HL-60 (cell line): ENCODE data around the gene PDE4B.

Source experiments
- DNase-seq, 2 experiments: peaks; one replicate each; pipeline ENCODE4 v3.0.0-alpha.2; 2010 to 2020; ENCODE audit warnings: low read depth in 1 of 2, low spot score in 1 of 2
- H3K27ac ChIP-seq: fragments of 250-450 bp; sonication (Bioruptor Pico); replicated peaks from 2 replicates; pipeline ENCODE4 v1.5.1; 2020; ENCODE audit warnings: mild to moderate bottlenecking, moderate library complexity
- H3K27me3 ChIP-seq: fragments of 250-450 bp; sonication (Bioruptor Pico); 2 replicates; pipeline ENCODE4 v1.5.1; 2021; ENCODE audit warnings: mild to moderate bottlenecking, moderate library complexity; ENCODE audit not compliant: insufficient read depth, poor library complexity, severe bottlenecking
- H3K4me3 ChIP-seq: replicated peaks from 2 replicates; pipeline ENCODE4 v1.5.1; 2011; ENCODE audit warnings: mild to moderate bottlenecking, control low read depth, low read length; ENCODE audit not compliant: insufficient read depth
- GABPA ChIP-seq: IDR thresholded peaks from 2 replicates; pipeline ENCODE4 v1.6.1; 2012; ENCODE audit warnings: low read depth
- POLR2AphosphoS5 ChIP-seq: IDR thresholded peaks from 2 replicates; pipeline ENCODE4 v1.6.1; 2012; ENCODE audit warnings: low read depth
- SPI1 ChIP-seq: IDR thresholded peaks from 2 replicates; pipeline ENCODE4 v1.6.1; 2012; ENCODE audit warnings: low read depth, mild to moderate bottlenecking, borderline replicate concordance
- TF ChIP-seq, protein P1 (sequence below): IDR thresholded peaks from 2 replicates; pipeline ENCODE4 v1.6.1; 2012; ENCODE audit warnings: low read depth; ENCODE audit not compliant: insufficient replicate concordance
- TF ChIP-seq, protein P2 (sequence below): IDR thresholded peaks from one replicate; pipeline ENCODE4 v1.5.1; 2011; ENCODE audit warnings: low read length, control low read depth, inconsistent platforms; ENCODE audit not compliant: insufficient read depth

PDE4B gene

DNA sequence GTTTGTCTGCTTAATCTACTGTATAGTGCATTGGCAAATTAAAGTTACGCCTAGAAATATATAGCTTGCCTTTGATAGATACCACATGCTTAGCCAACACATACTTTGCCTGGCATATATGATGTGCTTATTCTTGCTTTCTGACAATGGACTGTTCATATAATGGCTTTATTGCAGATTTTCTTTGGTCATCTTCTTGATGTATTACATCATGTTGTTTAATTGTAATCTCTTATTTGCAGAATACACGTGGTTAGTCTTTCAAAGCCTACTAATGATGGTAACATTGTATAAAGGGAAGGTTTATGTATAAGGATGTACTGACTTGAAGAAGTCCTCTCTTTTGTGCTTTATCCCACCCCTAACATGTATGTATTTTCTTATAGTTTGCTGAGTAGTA, 201.5 kb downstream of the PDE4B start:
- Histone ChIP-seq H3K4me3 (no peak overlapping the region), H3K27ac (no peak overlapping the region), H3K27me3 (peaks cover 2% of the 10 kb centered on the region)
- TF ChIP-seq POLR2AphosphoS5 (no peak), GABPA (no peak)
- TF ChIP-seq, protein P1, sequence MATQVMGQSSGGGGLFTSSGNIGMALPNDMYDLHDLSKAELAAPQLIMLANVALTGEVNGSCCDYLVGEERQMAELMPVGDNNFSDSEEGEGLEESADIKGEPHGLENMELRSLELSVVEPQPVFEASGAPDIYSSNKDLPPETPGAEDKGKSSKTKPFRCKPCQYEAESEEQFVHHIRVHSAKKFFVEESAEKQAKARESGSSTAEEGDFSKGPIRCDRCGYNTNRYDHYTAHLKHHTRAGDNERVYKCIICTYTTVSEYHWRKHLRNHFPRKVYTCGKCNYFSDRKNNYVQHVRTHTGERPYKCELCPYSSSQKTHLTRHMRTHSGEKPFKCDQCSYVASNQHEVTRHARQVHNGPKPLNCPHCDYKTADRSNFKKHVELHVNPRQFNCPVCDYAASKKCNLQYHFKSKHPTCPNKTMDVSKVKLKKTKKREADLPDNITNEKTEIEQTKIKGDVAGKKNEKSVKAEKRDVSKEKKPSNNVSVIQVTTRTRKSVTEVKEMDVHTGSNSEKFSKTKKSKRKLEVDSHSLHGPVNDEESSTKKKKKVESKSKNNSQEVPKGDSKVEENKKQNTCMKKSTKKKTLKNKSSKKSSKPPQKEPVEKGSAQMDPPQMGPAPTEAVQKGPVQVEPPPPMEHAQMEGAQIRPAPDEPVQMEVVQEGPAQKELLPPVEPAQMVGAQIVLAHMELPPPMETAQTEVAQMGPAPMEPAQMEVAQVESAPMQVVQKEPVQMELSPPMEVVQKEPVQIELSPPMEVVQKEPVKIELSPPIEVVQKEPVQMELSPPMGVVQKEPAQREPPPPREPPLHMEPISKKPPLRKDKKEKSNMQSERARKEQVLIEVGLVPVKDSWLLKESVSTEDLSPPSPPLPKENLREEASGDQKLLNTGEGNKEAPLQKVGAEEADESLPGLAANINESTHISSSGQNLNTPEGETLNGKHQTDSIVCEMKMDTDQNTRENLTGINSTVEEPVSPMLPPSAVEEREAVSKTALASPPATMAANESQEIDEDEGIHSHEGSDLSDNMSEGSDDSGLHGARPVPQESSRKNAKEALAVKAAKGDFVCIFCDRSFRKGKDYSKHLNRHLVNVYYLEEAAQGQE, result no peak
- TF ChIP-seq, protein P2, sequence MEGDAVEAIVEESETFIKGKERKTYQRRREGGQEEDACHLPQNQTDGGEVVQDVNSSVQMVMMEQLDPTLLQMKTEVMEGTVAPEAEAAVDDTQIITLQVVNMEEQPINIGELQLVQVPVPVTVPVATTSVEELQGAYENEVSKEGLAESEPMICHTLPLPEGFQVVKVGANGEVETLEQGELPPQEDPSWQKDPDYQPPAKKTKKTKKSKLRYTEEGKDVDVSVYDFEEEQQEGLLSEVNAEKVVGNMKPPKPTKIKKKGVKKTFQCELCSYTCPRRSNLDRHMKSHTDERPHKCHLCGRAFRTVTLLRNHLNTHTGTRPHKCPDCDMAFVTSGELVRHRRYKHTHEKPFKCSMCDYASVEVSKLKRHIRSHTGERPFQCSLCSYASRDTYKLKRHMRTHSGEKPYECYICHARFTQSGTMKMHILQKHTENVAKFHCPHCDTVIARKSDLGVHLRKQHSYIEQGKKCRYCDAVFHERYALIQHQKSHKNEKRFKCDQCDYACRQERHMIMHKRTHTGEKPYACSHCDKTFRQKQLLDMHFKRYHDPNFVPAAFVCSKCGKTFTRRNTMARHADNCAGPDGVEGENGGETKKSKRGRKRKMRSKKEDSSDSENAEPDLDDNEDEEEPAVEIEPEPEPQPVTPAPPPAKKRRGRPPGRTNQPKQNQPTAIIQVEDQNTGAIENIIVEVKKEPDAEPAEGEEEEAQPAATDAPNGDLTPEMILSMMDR, result no peak
- DNase-seq, result no peak

DNA sequence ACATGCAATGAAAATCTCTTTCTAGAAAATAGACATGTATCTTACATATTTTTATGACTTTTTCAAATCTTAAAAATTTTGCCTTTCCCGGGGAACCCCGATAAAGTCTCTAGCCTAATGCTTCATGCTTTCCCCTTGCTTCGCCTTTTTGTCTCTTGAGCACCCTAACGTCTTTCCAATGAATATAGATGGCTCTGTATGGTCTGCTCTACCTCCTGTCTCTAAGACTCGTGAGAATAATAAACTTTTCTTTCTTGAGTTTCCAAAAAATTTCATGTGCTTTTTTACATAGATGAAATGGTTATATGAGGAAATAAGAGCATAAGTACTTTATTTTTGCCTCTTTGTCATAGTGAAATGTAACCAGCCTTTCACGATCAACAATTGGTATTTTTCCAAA, 202.6 kb downstream of the PDE4B start:
- H3K27ac ChIP-seq, result no peak overlapping the region
- TF ChIP-seq, protein P1, result no peak
- TF ChIP-seq GABPA (no peak), POLR2AphosphoS5 (no peak), SPI1 (no peak)
- TF ChIP-seq, protein P2, result no peak
- DNase-seq, result no peak
- no peak overlapping the region for H3K4me3 ChIP-seq
- H3K27me3 ChIP-seq, result peaks cover 2% of the 10 kb centered on the region

DNA sequence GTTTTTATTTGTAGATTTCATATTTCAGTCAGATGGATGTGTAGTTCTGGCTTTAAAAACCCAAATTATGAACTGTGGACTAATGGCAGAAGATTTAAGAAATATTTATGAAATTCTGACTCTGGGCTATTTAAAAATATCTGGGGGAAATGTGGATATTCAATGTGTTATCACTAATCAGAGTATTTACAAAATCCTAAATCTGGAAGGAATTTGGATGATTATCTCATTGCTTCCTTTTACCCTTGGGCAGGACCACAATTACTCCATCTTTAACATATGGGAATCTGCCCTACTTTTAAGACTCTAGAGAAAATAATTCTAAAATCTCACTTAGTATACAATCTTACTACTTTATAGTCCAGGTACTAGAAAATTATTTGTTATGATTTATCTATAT, 203.2 kb downstream of the PDE4B start:
- DNase-seq, result no peak
- peaks cover 2% of the 10 kb centered on the region for H3K27me3 ChIP-seq
- H3K27ac ChIP-seq, result no peak overlapping the region
- no peak overlapping the region for H3K4me3 ChIP-seq
- TF ChIP-seq SPI1 (no peak), POLR2AphosphoS5 (no peak), GABPA (no peak)
- TF ChIP-seq, protein P2, result no peak
- TF ChIP-seq, protein P1, result no peak
